HG02588 (cell line): ENCODE data around the gene PRM1.

Source experiments
- ATAC-seq: cut with Tn5 transposase; IDR thresholded peaks from one replicate; pipeline ENCODE4 v1.9.1; 2021; ENCODE audit warnings: mild to moderate bottlenecking, moderate library complexity; ENCODE audit not compliant: unreplicated experiment

PRM1 gene

GRCh38 chr16:11273721-11274324 is 7.3 kb downstream of the PRM1 start:
- no peak for ATAC-seq

GRCh38 chr16:11272921-11273720 is 8.0 kb downstream of the PRM1 start, which contains the start of gene PRM3:
PRM3 (minus strand) TSS chr16:11273629; CDS start chr16:11273595, 34 bp downstream.
- no peak for ATAC-seq

GRCh38 chr16:11272484-11272883 is 8.6 kb downstream of the PRM1 start:
- ATAC-seq = no peak

- no peak for ATAC-seq
These were observed 9.5 kb downstream of the PRM1 start for GRCh38 chr16:11271610-11272009.

- ATAC-seq = no peak
These were observed 10.4 kb downstream of the PRM1 start for GRCh38 chr16:11270602-11271162.

GRCh38 chr16:11268921-11269375 is 12.2 kb downstream of the PRM1 start, which contains the start of gene TNP2:
TNP2 (minus strand) TSS chr16:11269325; CDS start chr16:11269262, 63 bp downstream.
- ATAC-seq = no peak

- no peak for ATAC-seq
These were observed 16.0 kb downstream of the PRM1 start for GRCh38 chr16:11265124-11265523.

GRCh38 chr16:11264155-11264832 is 16.8 kb downstream of the PRM1 start:
- no peak for ATAC-seq

GRCh38 chr16:11263737-11264136 is 17.4 kb downstream of the PRM1 start:
- ATAC-seq = no peak

GRCh38 chr16:11262915-11263314 is 18.2 kb downstream of the PRM1 start:
- ATAC-seq = no peak

- ATAC-seq = no peak
These were observed 20.5 kb downstream of the PRM1 start for GRCh38 chr16:11260596-11260966.

- no peak for ATAC-seq
These were observed 21.2 kb downstream of the PRM1 start for GRCh38 chr16:11259655-11260595.

GRCh38 chr16:11258553-11259492 is 22.3 kb downstream of the PRM1 start:
- no peak for ATAC-seq

GRCh38 chr16:11257131-11257938 is 23.8 kb downstream of the PRM1 start:
- ATAC-seq = no peak

GRCh38 chr16:11256661-11257130 is 24.4 kb downstream of the PRM1 start:
- no peak for ATAC-seq

GRCh38 chr16:11255737-11256660 is 25.1 kb downstream of the PRM1 start, which contains the start of gene SOCS1:
SOCS1 (minus strand) TSS chr16:11256204; CDS start chr16:11255478, 726 bp downstream.
- ATAC-seq = peak; percentile 52
